HG03095 (cell line): ENCODE data around the gene XRCC6.
"Not testable (repeated sequence)": the region's sequence is repeated elsewhere in the genome, so short reads cannot be mapped to it uniquely, and the experiment has no call there.

Experiments
- ATAC-seq: cut with Tn5 transposase; IDR thresholded peaks from one replicate; pipeline ENCODE4 v1.9.1; 2021; ENCODE audit warnings: moderate library complexity; ENCODE audit not compliant: unreplicated experiment

The XRCC6 gene

GRCh38 chr22:41621099-41621910 is at the start of gene XRCC6:
XRCC6 (plus strand) TSS chr22:41621295; CDS start chr22:41622005, 710 bp downstream.
- ATAC-seq = peak; percentile 65

- ATAC-seq = no peak
Observed at GRCh38 chr22:41571786-41572185, 49.3 kb upstream of the XRCC6 start.

GRCh38 chr22:41572305-41572704 is 48.8 kb upstream of the XRCC6 start:
- not testable (repeated sequence) for ATAC-seq

GRCh38 chr22:41573677-41574076 is 47.4 kb upstream of the XRCC6 start:
- no peak for ATAC-seq

GRCh38 chr22:41574847-41575381 is 46.2 kb upstream of the XRCC6 start:
- ATAC-seq = no peak

GRCh38 chr22:41575533-41575932 is 45.6 kb upstream of the XRCC6 start:
- no peak for ATAC-seq

GRCh38 chr22:41576877-41577276 is 44.2 kb upstream of the XRCC6 start:
- ATAC-seq = no peak

- ATAC-seq = no peak
Observed at GRCh38 chr22:41578114-41578513, 43.0 kb upstream of the XRCC6 start.

GRCh38 chr22:41578818-41579217 is 42.3 kb upstream of the XRCC6 start:
- ATAC-seq = no peak

- ATAC-seq = no peak
Observed at GRCh38 chr22:41579297-41579996, 41.6 kb upstream of the XRCC6 start.

GRCh38 chr22:41579997-41580355 is 41.1 kb upstream of the XRCC6 start:
- no peak for ATAC-seq

GRCh38 chr22:41582694-41583093 is 38.4 kb upstream of the XRCC6 start:
- ATAC-seq = no peak

GRCh38 chr22:41584881-41585280 is 36.2 kb upstream of the XRCC6 start:
- no peak for ATAC-seq

- ATAC-seq = no peak
Observed at GRCh38 chr22:41585898-41586297, 35.2 kb upstream of the XRCC6 start.

GRCh38 chr22:41587347-41587723 is 33.8 kb upstream of the XRCC6 start:
- ATAC-seq = no peak

- ATAC-seq = peak; percentile 87
Observed at GRCh38 chr22:41589391-41590241, 31.5 kb upstream of the XRCC6 start, which contains the start of gene PMM1. PMM1 (minus strand) TSS chr22:41589840; CDS start chr22:41589805, 35 bp downstream.

- not testable (repeated sequence) for ATAC-seq
Observed at GRCh38 chr22:41593336-41593960, 27.6 kb upstream of the XRCC6 start.

GRCh38 chr22:41595703-41596102 is 25.4 kb upstream of the XRCC6 start:
- no peak for ATAC-seq

- no peak for ATAC-seq
Observed at GRCh38 chr22:41596776-41597634, 24.1 kb upstream of the XRCC6 start.

GRCh38 chr22:41597635-41597953 is 23.5 kb upstream of the XRCC6 start:
- ATAC-seq = no peak
